GM12873 (cell line): ENCODE data around the gene MNS1.

Experiments used
- CTCF ChIP-seq: IDR thresholded peaks from 2 replicates; pipeline ENCODE4 v1.5.1; 2012; ENCODE audit warnings: low read depth, mild to moderate bottlenecking, moderate library complexity, low read length, control low read depth; ENCODE audit not compliant: insufficient read depth; ENCODE audit errors: missing control alignments

The MNS1 gene

GRCh38 chr15:56491110-56491722 is 26.3 kb upstream of the MNS1 start:
- peak; percentile 92 for TF ChIP-seq CTCF

- no peak for TF ChIP-seq CTCF
Observed at GRCh38 chr15:56490461-56490860, 25.5 kb upstream of the MNS1 start.

GRCh38 chr15:56484287-56484686 is 19.4 kb upstream of the MNS1 start:
- no peak for TF ChIP-seq CTCF

GRCh38 chr15:56475351-56475750 is 10.4 kb upstream of the MNS1 start:
- TF ChIP-seq CTCF: no peak

GRCh38 chr15:56473017-56473416 is 8.1 kb upstream of the MNS1 start:
- TF ChIP-seq CTCF: no peak

- TF ChIP-seq CTCF: no peak
Observed at GRCh38 chr15:56472278-56472677, 7.3 kb upstream of the MNS1 start.

GRCh38 chr15:56471440-56472069 is 6.6 kb upstream of the MNS1 start:
- no peak for TF ChIP-seq CTCF

GRCh38 chr15:56469483-56469882 is 4.5 kb upstream of the MNS1 start:
- no peak for TF ChIP-seq CTCF
